IMR-90 (cell line): ENCODE data around the gene CLPTM1L.

Experiments
- BHLHE40 ChIP-seq: fragments of 150-350 bp; IDR thresholded peaks from 2 replicates; pipeline ENCODE4 v1.6.1; 2016; ENCODE audit warnings: mild to moderate bottlenecking, low read depth, low read length
- CEBPB ChIP-seq: IDR thresholded peaks from 2 replicates; pipeline ENCODE4 v1.6.1; 2012; ENCODE audit warnings: low read depth, low read length, improper control_type of control experiment
- CHD1 ChIP-seq: IDR thresholded peaks from 2 replicates; pipeline ENCODE4 v1.6.1; 2012; ENCODE audit warnings: low read depth, low read length, improper control_type of control experiment
- CTCF ChIP-seq: conservative IDR thresholded peaks from 2 replicates; pipeline ENCODE4 v1.5.1; 2012; ENCODE audit warnings: mild to moderate bottlenecking, low read depth, low read length, improper control_type of control experiment
- NFE2L2 ChIP-seq: fragments of 150-350 bp; IDR thresholded peaks from 2 replicates; pipeline ENCODE4 v1.6.1; 2016; ENCODE audit warnings: low read depth, mild to moderate bottlenecking, low read length
- POLR2A ChIP-seq: IDR thresholded peaks from 2 replicates; pipeline ENCODE4 v1.6.1; 2012; ENCODE audit warnings: mild to moderate bottlenecking, low read depth, low read length
- RAD21 ChIP-seq: IDR thresholded peaks from 2 replicates; pipeline ENCODE4 v1.6.1; 2012; ENCODE audit warnings: low read length, improper control_type of control experiment
- RCOR1 ChIP-seq: IDR thresholded peaks from 2 replicates; pipeline ENCODE4 v1.6.1; 2012; ENCODE audit warnings: mild to moderate bottlenecking, low read length, improper control_type of control experiment; ENCODE audit not compliant: insufficient replicate concordance
- RFX5 ChIP-seq: IDR thresholded peaks from 2 replicates; pipeline ENCODE4 v1.8.0; 2012; ENCODE audit warnings: low read depth, mild to moderate bottlenecking, low read length, moderate library complexity
- SMC3 ChIP-seq: fragments of 150-350 bp; IDR thresholded peaks from 2 replicates; pipeline ENCODE4 v1.6.1; 2016; ENCODE audit warnings: low read depth, mild to moderate bottlenecking, antibody characterized with exemption, low read length, moderate library complexity

- no peak for TF ChIP-seq RAD21
- TF ChIP-seq CTCF, result no peak
- TF ChIP-seq POLR2A, result no peak
- no peak for TF ChIP-seq CHD1
- TF ChIP-seq BHLHE40, result no peak
- no peak for TF ChIP-seq SMC3
- TF ChIP-seq CEBPB, result no peak
- no peak for TF ChIP-seq NFE2L2
- TF ChIP-seq RCOR1, result no peak
- TF ChIP-seq RFX5, result no peak
Measured at GRCh38 chr5:1323803-1324173, 21.1 kb downstream of the CLPTM1L start.
